ENCODE data around the gene CCDC77.

GRCh38 chr12:464484-465267 lies 63.2 kb downstream of the CCDC77 start:
- no peak for TF ChIP-seq EP300 (IDR thresholded peaks at IDR 0.05)
- no peak for TF ChIP-seq POLR2A (IDR thresholded peaks at IDR 0.05)
- no peak for TF ChIP-seq CTCF (IDR thresholded peaks at IDR 0.05)
- peak in 2 of 3 donors; percentile 85 to 90 for TF ChIP-seq POLR2AphosphoS5 (IDR thresholded peaks at IDR 0.05)

All from stomach (tissue), 4 donors.